Measurements from ENCODE around the gene CDH13.

CDH13 gene

GRCh38 chr16:83831456-83831987, 1204.8 kb downstream of the CDH13 start:
- no peak for DNase-seq

GRCh38 chr16:83833921-83834320, 1207.2 kb downstream of the CDH13 start:
- no peak for DNase-seq

GRCh38 chr16:83835586-83836566, 1209.1 kb downstream of the CDH13 start:
- no peak for DNase-seq

- no peak for DNase-seq
Measured at GRCh38 chr16:83837566-83837965, 1210.8 kb downstream of the CDH13 start.

- no peak for DNase-seq
Measured at GRCh38 chr16:83838151-83838550, 1211.4 kb downstream of the CDH13 start.

GRCh38 chr16:83839561-83839960, 1212.8 kb downstream of the CDH13 start:
- DNase-seq, result no peak

GRCh38 chr16:83840060-83840617, 1213.4 kb downstream of the CDH13 start:
- no peak for DNase-seq

- no peak for DNase-seq
Measured at GRCh38 chr16:83842291-83842690, 1215.5 kb downstream of the CDH13 start.

GRCh38 chr16:83842756-83843507, 1216.2 kb downstream of the CDH13 start:
- DNase-seq, result no peak

- no peak for DNase-seq
Measured at GRCh38 chr16:83843657-83844056, 1216.9 kb downstream of the CDH13 start.

GRCh38 chr16:83845263-83845662, 1218.5 kb downstream of the CDH13 start:
- DNase-seq, result no peak

- DNase-seq, result no peak
Measured at GRCh38 chr16:83847371-83848225, 1220.8 kb downstream of the CDH13 start.

GRCh38 chr16:83849421-83849820, 1222.7 kb downstream of the CDH13 start:
- no peak for DNase-seq

Measured in NCI-H1092 treated with DMSO at 0.1 percent for 48 hours (cell line).